ENCODE results near the gene SLMAP.

Gene SLMAP

GRCh38 chr3:57752307-57752706 is 3.8 kb upstream of the SLMAP start:
- no peak for DNase-seq

DNA sequence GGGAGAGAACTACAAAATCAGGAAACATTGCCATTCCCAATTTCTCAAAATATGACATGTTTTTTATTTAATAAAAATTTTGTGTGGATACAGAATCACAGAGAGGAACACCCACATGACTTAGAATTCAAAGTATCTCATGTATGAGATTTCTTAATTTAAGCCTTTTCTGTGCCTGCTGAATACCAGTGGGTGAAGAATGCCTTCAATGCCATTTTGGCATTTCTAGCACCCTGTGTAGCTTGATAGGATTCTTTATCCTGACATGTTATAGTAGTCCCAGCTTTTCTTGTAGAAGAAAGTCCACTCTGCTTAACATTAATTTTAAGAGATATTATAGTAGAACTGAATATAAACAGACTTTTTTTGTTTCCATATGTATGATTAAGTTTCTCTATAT is 3.1 kb upstream of the SLMAP start:
- DNase-seq: no peak

DNA sequence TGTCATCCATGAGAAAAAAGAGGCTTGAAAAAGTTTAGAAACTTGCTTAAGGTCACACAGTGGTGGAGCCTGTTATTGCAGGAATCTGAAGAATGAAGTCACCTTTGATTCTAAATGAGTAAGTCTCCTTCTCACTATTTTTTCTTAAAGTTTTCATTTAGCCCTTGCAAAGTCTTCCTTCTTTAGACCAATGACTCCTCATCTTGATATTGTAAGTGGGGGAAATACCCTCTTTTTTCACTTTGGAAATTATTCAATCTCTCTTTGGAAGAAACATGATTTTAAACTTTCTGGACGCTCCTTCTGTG is 787 bp upstream of the SLMAP start:
- DNase-seq: peak; percentile 29

GRCh38 chr3:57756528-57757401 is 656 bp downstream of the SLMAP start:
- DNase-seq: peak; percentile 36

- DNase-seq: no peak
Measured at GRCh38 chr3:57757642-57758297, 1.7 kb downstream of the SLMAP start.

- DNase-seq: no peak
Measured at GRCh38 chr3:57758686-57759085, 2.6 kb downstream of the SLMAP start.

DNA sequence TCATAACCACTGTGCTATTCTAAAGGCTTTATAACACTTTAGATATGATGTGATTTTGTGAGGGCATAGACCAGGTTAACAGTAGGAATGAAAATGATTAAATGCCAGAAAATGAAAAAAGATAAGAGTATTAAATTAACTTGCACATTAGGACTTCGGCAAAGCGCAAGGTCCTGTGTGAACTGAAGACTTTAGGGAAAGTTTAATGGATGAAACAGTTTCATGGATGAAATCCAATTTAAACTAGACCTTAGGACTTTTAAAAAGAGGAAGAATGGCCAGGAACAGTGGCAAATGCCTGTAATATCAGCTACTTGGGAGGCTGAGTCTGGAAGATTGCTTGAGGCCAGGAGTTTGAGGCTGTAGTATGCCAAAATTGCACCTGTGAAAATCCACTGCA is 8.7 kb downstream of the SLMAP start:
- no peak for DNase-seq

- DNase-seq: no peak
Measured at GRCh38 chr3:57768595-57768994, 12.5 kb downstream of the SLMAP start.

GRCh38 chr3:57770009-57770827 is 14.1 kb downstream of the SLMAP start:
- DNase-seq: no peak

DNA sequence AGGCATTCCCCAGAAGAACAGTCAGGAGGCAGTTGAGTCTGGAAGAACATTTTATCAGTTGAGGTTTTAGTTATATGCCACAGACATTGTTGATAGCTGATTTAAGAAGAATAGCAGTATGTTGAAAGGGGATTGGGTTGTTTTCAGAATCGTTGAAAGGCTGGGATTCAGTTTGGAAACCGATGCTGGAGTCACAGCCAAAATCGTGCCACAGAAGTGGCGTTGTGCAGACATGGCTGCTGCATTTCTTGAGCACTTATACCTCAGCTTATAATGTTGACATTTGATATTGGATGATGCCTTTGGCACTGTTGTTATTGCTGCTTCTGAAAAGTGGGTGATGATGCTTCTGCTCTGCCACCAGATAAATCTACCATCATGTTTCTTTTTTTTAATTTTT is 16.1 kb downstream of the SLMAP start:
- DNase-seq: no peak

DNA sequence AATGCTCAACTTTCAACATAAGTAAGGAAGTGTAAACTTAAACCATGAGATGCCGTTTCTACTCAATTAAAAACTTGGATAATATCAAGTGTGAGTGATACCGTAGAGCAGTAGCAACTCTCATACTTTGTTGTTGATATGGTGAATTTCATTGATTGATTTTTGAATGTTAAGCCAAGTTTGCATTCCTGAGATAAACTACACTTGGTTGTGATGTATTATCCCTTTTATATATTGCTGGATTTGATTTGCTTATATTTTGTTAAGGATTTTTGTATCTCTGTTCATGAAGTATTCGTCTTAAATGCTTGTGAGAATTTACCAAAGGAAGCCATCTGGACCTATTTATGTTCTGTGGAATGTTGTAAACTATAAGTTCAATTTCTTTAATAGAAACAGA is 21.7 kb downstream of the SLMAP start:
- no peak for DNase-seq

- DNase-seq: peak; percentile 60
Measured at GRCh38 chr3:57778494-57778893, 22.4 kb downstream of the SLMAP start.

DNA sequence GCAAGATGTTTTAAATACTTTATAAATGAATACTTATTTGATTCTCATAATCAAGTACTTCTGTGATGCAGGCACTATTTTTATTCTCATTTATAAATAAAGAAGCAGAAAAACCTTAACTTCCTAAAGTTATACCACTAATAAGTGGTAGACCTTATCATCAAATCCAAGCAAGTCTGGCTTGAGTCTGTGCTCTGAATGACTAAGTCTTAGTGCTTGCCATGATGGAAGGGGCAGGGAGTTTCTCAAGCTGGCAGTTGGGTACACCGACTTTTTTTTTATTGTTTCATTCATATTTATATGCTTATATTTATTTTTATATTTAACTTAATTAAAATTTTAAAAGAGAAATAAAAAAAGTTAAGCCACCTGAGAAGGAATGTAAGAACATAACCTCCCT is 23.6 kb downstream of the SLMAP start:
- no peak for DNase-seq

GRCh38 chr3:57783186-57784088 is 27.3 kb downstream of the SLMAP start:
- no peak for DNase-seq

DNA sequence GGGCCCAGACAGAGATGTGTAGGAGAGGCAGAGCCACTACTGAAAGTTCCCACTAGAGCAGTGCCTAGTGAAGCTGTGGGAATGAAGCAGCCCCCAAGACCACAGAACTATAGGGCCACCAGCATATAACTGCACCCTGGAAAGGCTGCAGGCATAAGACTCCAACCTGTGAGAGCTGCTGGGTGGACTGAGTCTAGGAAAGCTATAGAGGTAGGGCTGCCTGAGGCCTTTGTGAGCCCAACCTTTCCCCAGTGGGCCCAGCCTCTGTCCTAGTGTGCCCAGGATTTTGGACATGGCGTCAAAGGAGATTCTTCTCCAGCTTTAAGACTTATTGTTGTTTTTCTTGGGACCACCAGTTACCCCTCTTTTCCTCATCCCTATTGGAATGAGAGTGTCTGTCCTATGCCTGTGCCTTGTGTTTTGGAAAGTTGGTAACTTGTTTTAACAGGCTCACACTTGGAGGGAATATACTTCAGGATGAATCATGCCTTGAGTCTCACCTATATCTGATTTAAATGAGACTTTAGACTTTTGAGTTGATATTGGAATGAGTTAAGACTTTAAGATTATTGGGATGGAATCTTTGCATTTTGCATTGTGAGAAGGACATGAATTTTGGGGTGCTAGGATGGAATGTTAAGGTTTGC is 28.1 kb downstream of the SLMAP start:
- no peak for DNase-seq

GRCh38 chr3:57785446-57785845 is 29.3 kb downstream of the SLMAP start:
- DNase-seq: no peak

DNA sequence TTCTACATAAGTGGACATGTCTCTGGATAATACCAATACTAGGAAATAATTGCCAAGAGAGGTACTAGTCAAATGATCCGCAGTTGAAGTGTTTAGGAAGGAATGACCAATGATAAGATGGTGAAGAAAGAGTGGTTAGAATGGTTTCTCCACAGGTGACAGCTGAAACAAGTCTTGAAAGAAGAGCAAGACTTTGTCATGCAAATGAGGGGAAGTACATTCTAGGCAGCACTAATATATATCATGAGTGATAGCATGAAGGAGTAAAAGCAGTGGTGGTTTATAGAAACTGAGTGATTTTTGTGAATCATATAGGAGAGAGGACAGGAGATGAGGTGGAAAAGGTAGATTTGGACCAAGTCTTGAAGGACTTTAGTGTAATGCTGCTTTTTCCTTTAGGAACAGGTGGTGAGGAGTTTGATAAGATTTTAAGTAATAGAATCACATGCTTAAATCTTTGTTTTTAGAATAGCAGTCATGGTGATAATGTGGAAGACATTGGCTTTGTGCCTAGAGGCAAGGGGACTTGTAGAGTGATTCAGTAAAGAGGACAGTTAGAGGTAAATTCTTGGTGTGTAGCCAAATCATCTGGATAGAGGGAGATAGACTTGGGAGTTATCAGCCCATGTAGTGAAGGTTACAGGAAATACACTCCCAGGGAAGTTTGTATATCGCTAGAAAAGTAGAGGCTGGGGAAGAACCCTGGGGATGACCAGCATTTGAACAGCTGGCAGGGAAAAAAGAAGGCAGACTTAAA is 31.9 kb downstream of the SLMAP start:
- DNase-seq: no peak

GRCh38 chr3:57788624-57789018 is 32.5 kb downstream of the SLMAP start:
- DNase-seq: no peak

DNA sequence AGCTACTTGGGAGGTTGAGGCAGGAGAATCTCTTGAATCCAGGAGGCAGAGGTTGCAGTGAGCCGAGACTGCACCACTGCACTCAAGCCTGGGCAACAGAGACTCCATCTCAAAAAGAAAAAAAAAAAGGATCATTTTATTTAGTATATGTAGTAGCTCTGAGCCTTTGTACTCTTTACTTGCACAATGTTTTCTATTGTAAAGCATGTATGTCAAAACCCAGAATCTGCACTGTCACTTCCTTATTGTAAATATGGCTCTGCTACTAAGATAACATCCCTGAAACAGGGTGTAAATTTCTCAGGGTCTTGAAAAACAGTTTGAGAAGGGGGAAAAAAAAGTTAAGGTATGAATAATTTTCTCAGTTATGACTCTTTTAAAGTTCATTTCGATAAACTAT is 35.1 kb downstream of the SLMAP start:
- DNase-seq: peak; percentile 71

DNA sequence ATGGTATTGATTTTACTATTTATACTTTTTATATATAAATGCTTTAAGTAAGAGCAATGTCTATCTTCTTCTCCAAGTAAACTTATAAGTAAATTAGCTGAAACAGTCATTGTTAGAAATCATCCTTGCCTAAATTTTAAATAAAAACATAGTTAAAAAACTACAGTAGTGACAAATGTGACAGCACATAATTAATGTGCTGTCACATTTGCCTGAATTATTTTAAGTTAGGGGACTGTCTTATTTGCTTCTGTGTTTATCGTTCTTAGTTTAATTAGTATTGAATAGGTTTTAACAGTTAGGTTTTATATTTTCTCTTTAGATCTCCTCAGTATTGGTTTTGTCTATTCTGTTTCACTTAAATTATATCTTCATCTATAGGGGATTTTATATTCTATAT is 36.1 kb downstream of the SLMAP start:
- no peak for DNase-seq

DNA sequence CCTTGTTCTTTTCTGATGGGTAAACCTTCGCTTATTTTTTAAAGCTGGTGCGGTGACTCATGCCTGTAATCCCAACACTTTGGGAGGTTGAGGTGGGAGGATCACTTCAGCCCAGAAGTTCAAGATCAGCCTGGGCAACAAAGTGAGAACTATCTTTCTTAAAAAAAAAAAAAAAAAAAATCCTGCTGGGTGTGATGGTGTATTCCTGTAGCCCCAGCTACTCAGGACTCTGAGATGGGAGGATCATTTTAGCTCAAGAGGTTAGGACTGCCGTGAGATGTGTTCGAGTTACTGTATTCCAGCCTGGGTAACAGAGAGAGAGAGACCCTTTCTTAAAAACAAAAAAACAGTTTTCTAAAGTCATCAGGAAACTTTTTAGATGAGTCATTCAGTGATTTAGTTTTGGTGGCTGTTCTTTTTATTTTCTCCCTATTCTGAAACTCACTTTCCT is 37.7 kb downstream of the SLMAP start:
- DNase-seq: no peak

All from MV-4-11 (cell line).